Osteocyte (in vitro differentiated cells): ENCODE data around the gene HDAC9. TPM values are rescaled to one million over a fixed set of nuclear protein-coding genes. Genes with fewer than 3 reads are reported as not detected.
"Not testable (repeated sequence)": the region's sequence is repeated elsewhere in the genome, so short reads cannot be mapped to it uniquely, and the experiment has no call there.

Experiments
- DNase-seq: peaks from one replicate; pipeline ENCODE4 v3.0.0; 2021; ENCODE audit warnings: mixed read lengths; ENCODE audit not compliant: unreplicated experiment; ENCODE audit errors: extremely low spot score
- H3K27ac Mint-ChIP-seq: one replicate; pipeline ENCODE4 v1.8.0; 2021; ENCODE audit warnings: mild to moderate bottlenecking, mixed read lengths; ENCODE audit not compliant: unreplicated experiment
- H3K27me3 Mint-ChIP-seq: one replicate; pipeline ENCODE4 v1.8.0; 2021; ENCODE audit warnings: mixed read lengths; ENCODE audit not compliant: unreplicated experiment
- H3K36me3 Mint-ChIP-seq: one replicate; pipeline ENCODE4 v1.8.0; 2021; ENCODE audit warnings: mixed read lengths; ENCODE audit not compliant: unreplicated experiment
- H3K4me1 Mint-ChIP-seq: one replicate; pipeline ENCODE4 v1.8.0; 2021; ENCODE audit warnings: mixed read lengths; ENCODE audit not compliant: unreplicated experiment
- H3K4me3 Mint-ChIP-seq: one replicate; pipeline ENCODE4 v1.8.0; 2021; ENCODE audit warnings: mild to moderate bottlenecking, moderate library complexity, mixed read lengths; ENCODE audit not compliant: unreplicated experiment
- H3K9me3 Mint-ChIP-seq: one replicate; pipeline ENCODE4 v1.8.0; 2021; ENCODE audit warnings: mixed read lengths; ENCODE audit not compliant: unreplicated experiment
- total RNA-seq: library from RNA; stranded (reverse); gene quantifications from 2 replicates; pipeline ENCODE4 v1.2.1, GENCODE V29; 2021
- TF ChIP-seq, protein P1 (sequence below): fragments of 200-600 bp; sonication (generic); IDR thresholded peaks from 2 replicates; pipeline ENCODE4 v1.5.0; 2021; ENCODE audit warnings: antibody characterized with exemption, mild to moderate bottlenecking, moderate library complexity

The HDAC9 gene
- total RNA-seq, 1 donor from 2014 or later = 0.81 TPM

DNA sequence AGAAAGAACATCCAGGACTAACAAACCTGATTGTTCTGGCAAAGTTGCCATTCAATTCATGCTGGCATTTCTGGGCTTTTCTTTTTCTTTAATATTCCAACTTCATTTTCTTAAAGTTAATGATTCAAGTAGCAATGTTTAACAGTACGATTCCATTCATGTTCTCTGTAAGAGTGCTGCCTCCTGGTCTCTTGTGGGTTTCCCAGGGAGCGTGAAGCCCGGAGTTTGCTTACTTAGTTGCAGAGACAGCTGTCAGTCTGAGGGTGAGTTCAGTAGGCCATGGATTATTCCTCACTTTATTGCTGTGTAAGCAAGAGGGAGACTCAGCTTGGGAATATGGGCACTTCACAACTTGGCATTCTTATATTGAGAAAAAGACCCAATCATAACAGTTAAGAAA, 479.7 kb downstream of the HDAC9 start:
- peaks cover 14% of the 10 kb centered on the region for H3K9me3 Mint-ChIP-seq
- H3K4me1 Mint-ChIP-seq = peaks cover 67% of the 10 kb centered on the region
- H3K27ac Mint-ChIP-seq = peak overlapping the region; percentile 77
- no peaks in the 10 kb centered on the region for H3K27me3 Mint-ChIP-seq
- H3K36me3 Mint-ChIP-seq = no peaks in the 10 kb centered on the region
- peak overlapping the region; percentile 12 for H3K4me3 Mint-ChIP-seq
- TF ChIP-seq, protein P1, sequence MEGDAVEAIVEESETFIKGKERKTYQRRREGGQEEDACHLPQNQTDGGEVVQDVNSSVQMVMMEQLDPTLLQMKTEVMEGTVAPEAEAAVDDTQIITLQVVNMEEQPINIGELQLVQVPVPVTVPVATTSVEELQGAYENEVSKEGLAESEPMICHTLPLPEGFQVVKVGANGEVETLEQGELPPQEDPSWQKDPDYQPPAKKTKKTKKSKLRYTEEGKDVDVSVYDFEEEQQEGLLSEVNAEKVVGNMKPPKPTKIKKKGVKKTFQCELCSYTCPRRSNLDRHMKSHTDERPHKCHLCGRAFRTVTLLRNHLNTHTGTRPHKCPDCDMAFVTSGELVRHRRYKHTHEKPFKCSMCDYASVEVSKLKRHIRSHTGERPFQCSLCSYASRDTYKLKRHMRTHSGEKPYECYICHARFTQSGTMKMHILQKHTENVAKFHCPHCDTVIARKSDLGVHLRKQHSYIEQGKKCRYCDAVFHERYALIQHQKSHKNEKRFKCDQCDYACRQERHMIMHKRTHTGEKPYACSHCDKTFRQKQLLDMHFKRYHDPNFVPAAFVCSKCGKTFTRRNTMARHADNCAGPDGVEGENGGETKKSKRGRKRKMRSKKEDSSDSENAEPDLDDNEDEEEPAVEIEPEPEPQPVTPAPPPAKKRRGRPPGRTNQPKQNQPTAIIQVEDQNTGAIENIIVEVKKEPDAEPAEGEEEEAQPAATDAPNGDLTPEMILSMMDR = no peak
- DNase-seq = no peak

- no peak overlapping the region for H3K4me3 Mint-ChIP-seq
- DNase-seq = no peak
- H3K36me3 Mint-ChIP-seq = peaks cover 2% of the 10 kb centered on the region
- TF ChIP-seq, protein P1 = no peak
- peaks cover 65% of the 10 kb centered on the region for H3K4me1 Mint-ChIP-seq
- H3K27ac Mint-ChIP-seq = peak overlapping the region; percentile 77
- H3K9me3 Mint-ChIP-seq = peaks cover 16% of the 10 kb centered on the region
- no peaks in the 10 kb centered on the region for H3K27me3 Mint-ChIP-seq
These were observed 480.2 kb downstream of the HDAC9 start for GRCh38 chr7:18975689-18976280.

DNA sequence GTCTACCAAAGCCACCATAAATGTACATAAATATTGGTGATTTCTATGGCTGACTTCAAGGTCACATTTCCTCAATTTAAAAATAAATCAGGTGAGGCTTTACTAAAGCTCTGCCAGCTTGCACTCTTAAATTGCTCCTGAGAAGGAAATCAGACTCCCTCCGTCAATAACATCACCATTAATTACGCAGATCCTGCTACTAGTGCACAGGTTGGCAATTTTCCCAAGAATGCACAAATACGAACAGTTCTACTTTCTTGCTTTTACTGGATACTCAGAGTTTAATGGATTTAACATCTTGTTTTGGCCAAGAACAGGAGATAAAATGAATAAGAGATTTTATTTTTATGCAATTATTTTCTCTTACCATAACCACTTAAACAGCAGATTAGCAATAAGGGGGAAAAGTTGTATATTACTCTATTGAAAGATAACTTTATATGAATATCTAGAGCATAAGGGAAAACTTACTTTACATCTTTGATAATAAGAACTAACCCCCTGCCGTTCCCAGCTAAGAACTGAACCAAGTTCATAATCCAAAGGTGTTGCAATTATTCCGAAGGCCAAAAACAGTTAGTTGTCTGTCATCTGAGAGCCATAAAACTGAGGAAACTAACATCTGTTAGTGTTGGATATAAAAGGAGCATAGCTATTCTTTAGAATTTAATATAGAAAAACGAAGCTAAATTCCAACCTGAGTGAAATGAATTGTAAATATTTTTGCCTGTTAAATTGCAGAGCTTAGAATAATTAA, 481.3 kb downstream of the HDAC9 start:
- no peak overlapping the region for H3K27ac Mint-ChIP-seq
- DNase-seq = no peak
- H3K9me3 Mint-ChIP-seq = peaks cover 20% of the 10 kb centered on the region
- H3K36me3 Mint-ChIP-seq = peaks cover 2% of the 10 kb centered on the region
- TF ChIP-seq, protein P1 = no peak
- H3K4me3 Mint-ChIP-seq = no peak overlapping the region
- peaks cover 58% of the 10 kb centered on the region for H3K4me1 Mint-ChIP-seq
- no peaks in the 10 kb centered on the region for H3K27me3 Mint-ChIP-seq

GRCh38 chr7:18978108-18978495, 482.6 kb downstream of the HDAC9 start:
- Mint-ChIP-seq H3K4me1 (peaks cover 52% of the 10 kb centered on the region), H3K27ac (peak overlapping the region; percentile 71), H3K9me3 (peaks cover 20% of the 10 kb centered on the region), H3K27me3 (no peaks in the 10 kb centered on the region), H3K4me3 (no peak overlapping the region), H3K36me3 (peaks cover 3% of the 10 kb centered on the region)
- TF ChIP-seq, protein P1 = no peak
- no peak for DNase-seq

- not testable (repeated sequence) for DNase-seq, H3K9me3 Mint-ChIP-seq, H3K4me3 Mint-ChIP-seq, H3K27me3 Mint-ChIP-seq, H3K27ac Mint-ChIP-seq
- Mint-ChIP-seq H3K4me1 (peaks cover 18% of the 10 kb centered on the region), H3K36me3 (peaks cover 12% of the 10 kb centered on the region)
These were observed 495.2 kb downstream of the HDAC9 start for GRCh38 chr7:18990700-18991099.
